ENCODE data around the gene VSX2. TPM values are rescaled to one million over a fixed set of nuclear protein-coding genes. Genes with fewer than 3 reads are reported as not detected.

The VSX2 gene
- total RNA-seq, 1 donor from 2014 or later: 1.9 TPM

GRCh38 chr14:74301594-74302151 lies 62.4 kb downstream of the VSX2 start:
- DNase-seq (ENCODE audit: low spot score): no peak

GRCh38 chr14:74302152-74302628 lies 62.9 kb downstream of the VSX2 start:
- peak; percentile 53 for DNase-seq (ENCODE audit: low spot score)

GRCh38 chr14:74302634-74303569 lies 63.7 kb downstream of the VSX2 start, which contains the start of gene ABCD4:
Gene ABCD4 (minus strand): TSS chr14:74302934. CDS start chr14:74302912, 22 bp downstream.
- DNase-seq (ENCODE audit: low spot score): peak; percentile 97

DNA sequence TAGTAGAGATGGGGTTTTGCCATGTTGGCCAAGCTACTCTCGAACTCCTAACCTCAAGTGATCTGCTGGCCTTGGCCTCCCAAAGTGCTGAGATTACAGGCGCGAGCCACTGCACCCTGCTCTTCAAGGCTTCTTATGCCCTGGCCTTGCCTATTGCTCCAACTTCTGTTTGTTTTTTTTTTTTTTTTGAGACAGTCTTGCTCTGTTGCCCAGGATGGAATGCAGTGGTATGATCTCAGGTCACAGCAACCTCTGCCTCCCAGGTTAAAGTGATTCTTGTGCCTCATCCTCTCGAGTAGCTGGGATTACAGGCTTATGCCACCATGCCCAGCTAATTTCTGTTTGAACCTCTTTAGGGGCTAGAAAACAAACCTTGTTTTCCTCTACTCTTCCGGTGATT lies 69.4 kb downstream of the VSX2 start:
- no peak for DNase-seq (ENCODE audit: low spot score)

- no peak for DNase-seq (ENCODE audit: low spot score)
Measured at GRCh38 chr14:74309125-74310022, 70.1 kb downstream of the VSX2 start.

- no peak for DNase-seq (ENCODE audit: low spot score)
Measured at GRCh38 chr14:74312161-74312560, 72.9 kb downstream of the VSX2 start.

Other genes starting within 250 kb of the VSX2 start
- 9.6 TPM for gene ENTPD5, start 220.2 kb upstream of the VSX2 start, total RNA-seq (ENCODE audit: insufficient read depth, low replicate concordance)
- gene BBOF1, start 220.1 kb upstream of the VSX2 start, total RNA-seq (ENCODE audit: insufficient read depth, low replicate concordance): 10.1 TPM
- 36.4 TPM for gene ALDH6A1, start 155.0 kb upstream of the VSX2 start, total RNA-seq (ENCODE audit: insufficient read depth, low replicate concordance)
- gene LIN52, start 154.5 kb upstream of the VSX2 start, total RNA-seq (ENCODE audit: insufficient read depth, low replicate concordance): 17.1 TPM
- gene ABCD4, start 63.5 kb downstream of the VSX2 start, total RNA-seq (ENCODE audit: insufficient read depth, low replicate concordance): 47.7 TPM
- gene VRTN, start 109.0 kb downstream of the VSX2 start, total RNA-seq (ENCODE audit: insufficient read depth, low replicate concordance): 1.2 TPM
- gene SYNDIG1L, start 186.8 kb downstream of the VSX2 start, total RNA-seq (ENCODE audit: insufficient read depth, low replicate concordance): not detected